HEK293T (cell line): Measurements from ENCODE around the gene PEX6.

ENCODE experiments used
- ARNT ChIP-seq: fragments of 450-650 bp; IDR thresholded peaks from 2 replicates; pipeline ENCODE4 v1.6.1; 2017; ENCODE audit warnings: mild to moderate bottlenecking
- BHLHE40 ChIP-seq: fragments of 450-650 bp; IDR thresholded peaks from 2 replicates; pipeline ENCODE4 v1.6.1; 2016; ENCODE audit warnings: mild to moderate bottlenecking, moderate library complexity, borderline replicate concordance
- CTBP1 ChIP-seq: fragments of 450-650 bp; IDR thresholded peaks from 2 replicates; pipeline ENCODE4 v1.6.1; 2016; ENCODE audit warnings: borderline replicate concordance
- FOXA1 ChIP-seq: fragments of 450-650 bp; IDR thresholded peaks from 2 replicates; pipeline ENCODE4 v1.6.1; 2016; ENCODE audit warnings: mild to moderate bottlenecking
- FOXK2 ChIP-seq: fragments of 450-650 bp; IDR thresholded peaks from 2 replicates; pipeline ENCODE4 v1.6.1; 2016; ENCODE audit warnings: mild to moderate bottlenecking
- FOXM1 ChIP-seq: fragments of 450-650 bp; IDR thresholded peaks from 2 replicates; pipeline ENCODE4 v1.6.1; 2017; ENCODE audit warnings: mild to moderate bottlenecking, borderline replicate concordance
- HDGF ChIP-seq: fragments of 450-650 bp; IDR thresholded peaks from 2 replicates; pipeline ENCODE4 v1.6.1; 2017; ENCODE audit warnings: antibody characterized with exemption, borderline replicate concordance
- NFRKB ChIP-seq: fragments of 450-650 bp; IDR thresholded peaks from 2 replicates; pipeline ENCODE4 v1.6.1; 2016; ENCODE audit warnings: mild to moderate bottlenecking, moderate library complexity
- SP1 ChIP-seq: fragments of 450-650 bp; IDR thresholded peaks from 2 replicates; pipeline ENCODE4 v1.6.1; 2017
- SUZ12 ChIP-seq: fragments of 450-650 bp; IDR thresholded peaks from 2 replicates; pipeline ENCODE4 v1.6.1; 2016; ENCODE audit warnings: mild to moderate bottlenecking
- TARDBP ChIP-seq: fragments of 450-650 bp; IDR thresholded peaks from 2 replicates; pipeline ENCODE4 v1.6.1; 2016
- ZNF384 ChIP-seq: fragments of 450-650 bp; IDR thresholded peaks from 2 replicates; pipeline ENCODE4 v1.6.1; 2016
- TF ChIP-seq, protein P1 (sequence below): fragments of 450-650 bp; IDR thresholded peaks from 2 replicates; pipeline ENCODE4 v1.6.1; 2016

DNA sequence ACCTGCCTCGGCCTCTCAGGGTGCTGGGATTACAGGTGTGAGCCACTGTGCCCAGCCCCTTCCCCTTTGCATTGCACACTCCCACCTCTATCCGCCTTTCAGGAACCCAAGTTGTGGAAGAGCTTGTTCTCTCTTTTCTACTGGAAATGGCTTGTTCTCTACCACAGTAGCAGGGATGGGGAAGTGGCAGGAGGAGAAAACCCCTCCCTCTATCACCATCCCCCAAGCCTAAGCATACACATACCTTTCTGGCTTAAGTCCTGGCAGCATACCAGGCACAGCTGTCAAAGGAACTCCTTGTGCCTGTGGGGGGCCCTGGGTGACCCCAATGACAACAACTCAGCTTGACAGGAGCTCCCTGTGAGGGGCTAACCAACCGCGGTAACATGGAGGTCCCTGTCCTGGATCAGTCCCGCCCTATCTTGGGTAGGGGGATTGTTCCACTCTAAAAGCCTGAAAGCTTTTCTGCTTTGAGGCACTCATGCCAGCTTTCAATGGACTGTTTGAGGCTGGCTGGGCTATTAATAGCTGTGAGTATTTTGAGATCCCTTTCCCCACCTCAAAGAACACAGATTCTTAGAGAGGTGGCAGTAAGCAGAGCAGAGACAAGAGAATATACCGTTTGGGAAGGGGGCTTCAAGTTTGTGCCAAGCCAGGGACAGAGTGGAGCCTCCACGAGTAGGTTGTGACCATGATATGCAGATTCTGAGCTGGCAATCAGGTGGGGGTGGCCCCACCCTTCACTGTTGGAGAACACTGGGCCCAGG is 37.4 kb upstream of the PEX6 start:
- TF ChIP-seq FOXK2 (no peak), SP1 (no peak), BHLHE40 (no peak), SUZ12 (no peak), FOXA1 (no peak), ARNT (no peak), NFRKB (no peak), CTBP1 (no peak), FOXM1 (no peak), ZNF384 (no peak), HDGF (no peak), TARDBP (no peak)
- TF ChIP-seq, protein P1, sequence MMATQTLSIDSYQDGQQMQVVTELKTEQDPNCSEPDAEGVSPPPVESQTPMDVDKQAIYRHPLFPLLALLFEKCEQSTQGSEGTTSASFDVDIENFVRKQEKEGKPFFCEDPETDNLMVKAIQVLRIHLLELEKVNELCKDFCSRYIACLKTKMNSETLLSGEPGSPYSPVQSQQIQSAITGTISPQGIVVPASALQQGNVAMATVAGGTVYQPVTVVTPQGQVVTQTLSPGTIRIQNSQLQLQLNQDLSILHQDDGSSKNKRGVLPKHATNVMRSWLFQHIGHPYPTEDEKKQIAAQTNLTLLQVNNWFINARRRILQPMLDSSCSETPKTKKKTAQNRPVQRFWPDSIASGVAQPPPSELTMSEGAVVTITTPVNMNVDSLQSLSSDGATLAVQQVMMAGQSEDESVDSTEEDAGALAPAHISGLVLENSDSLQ = no peak
